Keratinocyte (primary cell): ENCODE measurements around the gene PRIMA1. TPM values are rescaled to one million over a fixed set of nuclear protein-coding genes. Genes with fewer than 3 reads are reported as not detected.

ENCODE experiments used
- DNase-seq: peaks from one replicate; pipeline ENCODE4 v3.0.0-alpha.2; 2011; ENCODE audit warnings: low read depth, missing footprints, low spot score
- FAIRE-seq: peaks from 2 replicates; lab custom pipeline; 2011; peaks lifted over from hg19 to GRCh38; lab: Jason Lieb, UNC
- H2AFZ ChIP-seq: 2 replicates; pipeline ENCODE4 v1.6.0; 2012; ENCODE audit warnings: low read length, control low read depth, inconsistent platforms; ENCODE audit not compliant: control insufficient read depth
- H3K27ac ChIP-seq: 2 replicates; pipeline ENCODE4 v1.5.1; 2011; ENCODE audit warnings: low read length; ENCODE audit not compliant: control insufficient read depth, insufficient read depth
- H3K27me3 ChIP-seq: 3 replicates; pipeline ENCODE4 v1.6.0; 2011; ENCODE audit warnings: low read length; ENCODE audit not compliant: control insufficient read depth, insufficient read depth; ENCODE audit errors: extremely low read depth
- H3K36me3 ChIP-seq, 2 experiments: 2 replicates in 1 of 2; 3 replicates in 1 of 2; pipeline ENCODE4 v1.5.1; 2011; ENCODE audit warnings: low read length in 2 of 2, mild to moderate bottlenecking in 1 of 2; ENCODE audit not compliant: control insufficient read depth in 2 of 2, insufficient read depth in 2 of 2; ENCODE audit errors: extremely low read depth in 1 of 2
- H3K4me1 ChIP-seq: 3 replicates; pipeline ENCODE4 v1.5.1; 2011; ENCODE audit warnings: low read length; ENCODE audit not compliant: control insufficient read depth, insufficient read depth; ENCODE audit errors: extremely low read depth
- H3K4me2 ChIP-seq: 3 replicates; pipeline ENCODE4 v1.6.0; 2011; ENCODE audit warnings: low read depth, low read length; ENCODE audit not compliant: control insufficient read depth, insufficient read depth; ENCODE audit errors: extremely low read depth
- H3K4me3 ChIP-seq, 3 experiments: fragments of 200-600 bp in 1 of 3; sonication (generic) in 1 of 3; 2 replicates in 2 of 3; 3 replicates in 1 of 3; pipeline ENCODE4 v1.5.1; 2011 to 2016; ENCODE audit warnings: low read length in 3 of 3, mild to moderate bottlenecking in 3 of 3, control low read depth in 2 of 3, inconsistent platforms in 1 of 3, low read depth in 1 of 3, mixed read lengths in 1 of 3, mixed run types in 1 of 3, moderate library complexity in 1 of 3; ENCODE audit not compliant: control insufficient read depth in 2 of 3, insufficient read depth in 2 of 3; ENCODE audit errors: extremely low read depth in 1 of 3
- H3K79me2 ChIP-seq: 2 replicates; pipeline ENCODE4 v1.6.0; 2012; ENCODE audit warnings: low read length; ENCODE audit not compliant: control insufficient read depth, insufficient read depth
- H3K9ac ChIP-seq: 3 replicates; pipeline ENCODE4 v1.6.0; 2011; ENCODE audit warnings: low read length; ENCODE audit not compliant: control insufficient read depth, insufficient read depth; ENCODE audit errors: extremely low read depth
- H3K9me1 ChIP-seq: 3 replicates; pipeline ENCODE4 v1.6.0; 2011; ENCODE audit warnings: low read length; ENCODE audit not compliant: control insufficient read depth, insufficient read depth; ENCODE audit errors: extremely low read depth
- H3K9me3 ChIP-seq: 2 replicates; pipeline ENCODE4 v1.5.1; 2012; ENCODE audit warnings: low read depth, low read length; ENCODE audit not compliant: control insufficient read depth
- H4K20me1 ChIP-seq: 3 replicates; pipeline ENCODE4 v1.6.0; 2011; ENCODE audit warnings: low read length; ENCODE audit not compliant: control insufficient read depth, insufficient read depth; ENCODE audit errors: extremely low read depth
- EZH2 ChIP-seq: IDR thresholded peaks from one replicate; pipeline ENCODE4 v1.6.1; 2012; ENCODE audit warnings: inconsistent platforms, mild to moderate bottlenecking, low read length, moderate library complexity
- dilution Hi-C: fragments of 300-500 bp; cut with MboI; formaldehyde crosslinking; loops from one replicate; pipeline ENCODE4 v1.7.0; 2020; ENCODE audit warnings: low sequenced_read_pairs; ENCODE audit not compliant: extremely low pct_ligation_motif_present
- polyA plus RNA-seq, 5 experiments: library from polyadenylated mRNA; depleted of rRNA in 3 of 5; stranded (reverse) in 3 of 5; stranded (forward) in 1 of 5; unstranded in 1 of 5; fragments of >200 nt; gene quantifications; 1 replicate in 1 of 5; 2 replicates in 3 of 5; 3 replicates in 1 of 5; pipeline versions ENCODE4 v1.2.1 to v1.2.3, GENCODE V29; 2011 to 2012; ENCODE audit warnings: missing spikeins in 2 of 5, low read depth in 1 of 5, low replicate concordance in 1 of 5
- TF ChIP-seq, protein P1 (sequence below), 3 experiments: IDR thresholded peaks in 1 of 3; conservative IDR thresholded peaks in 1 of 3; optimal IDR thresholded peaks in 1 of 3; 2 replicates in 2 of 3; 3 replicates in 1 of 3; pipeline versions ENCODE3 to v1.5.1; 2011; ENCODE audit warnings: low read length in 3 of 3, mild to moderate bottlenecking in 3 of 3, moderate library complexity in 2 of 3, control low read depth in 1 of 3, inconsistent platforms in 1 of 3; ENCODE audit not compliant: insufficient read depth in 2 of 3; ENCODE audit errors: extremely low read depth in 1 of 3

The PRIMA1 gene
- polyA plus RNA-seq, 1 donor (not counting 4 experiments of a cell fraction or from before 2014, with no cell fraction given), result not detected

DNA sequence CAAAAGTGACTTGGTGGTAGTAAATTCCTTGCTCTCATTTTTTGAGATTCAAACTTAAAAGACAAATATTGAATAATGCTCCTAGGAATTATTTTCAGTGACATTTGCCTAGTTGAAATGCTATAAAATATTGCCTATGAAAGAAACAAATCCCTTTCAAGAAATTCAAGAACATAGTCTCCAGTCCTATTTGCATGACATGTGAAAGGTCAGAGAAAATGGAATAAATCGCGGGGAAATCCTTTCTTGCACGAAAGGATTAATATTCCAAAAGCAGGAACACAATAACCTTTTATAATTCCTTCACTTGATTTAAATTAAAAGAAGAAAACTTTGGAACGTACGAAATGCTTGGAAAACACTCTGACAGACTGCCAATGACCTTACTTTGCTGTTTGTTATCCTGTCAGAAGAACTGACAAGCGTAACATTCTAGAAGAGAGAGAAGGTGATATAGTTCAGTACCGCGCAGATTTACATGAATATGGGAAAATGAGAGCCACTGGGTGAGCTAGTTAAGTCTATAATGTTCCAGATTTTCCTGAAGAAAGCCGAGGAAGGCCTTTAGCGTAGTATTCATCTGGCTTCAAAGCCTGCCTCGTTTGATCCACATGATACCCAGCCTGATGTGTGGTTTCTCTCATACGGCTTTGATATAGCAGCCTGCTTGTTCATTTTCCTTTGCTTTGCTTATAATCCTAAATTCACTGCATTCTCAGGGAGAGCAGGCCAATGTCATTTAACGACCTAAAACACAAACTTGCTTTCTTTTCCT is 103.0 kb downstream of the PRIMA1 start:
- H3K27ac ChIP-seq, result no peak overlapping the region
- H3K9me3 ChIP-seq, result no peaks in the 10 kb centered on the region
- no peak for FAIRE-seq
- no peak for DNase-seq
- no peaks in the 10 kb centered on the region for H3K79me2 ChIP-seq
- no peak overlapping the region for H3K4me2 ChIP-seq
- TF ChIP-seq EZH2, result no peak
- TF ChIP-seq, protein P1, sequence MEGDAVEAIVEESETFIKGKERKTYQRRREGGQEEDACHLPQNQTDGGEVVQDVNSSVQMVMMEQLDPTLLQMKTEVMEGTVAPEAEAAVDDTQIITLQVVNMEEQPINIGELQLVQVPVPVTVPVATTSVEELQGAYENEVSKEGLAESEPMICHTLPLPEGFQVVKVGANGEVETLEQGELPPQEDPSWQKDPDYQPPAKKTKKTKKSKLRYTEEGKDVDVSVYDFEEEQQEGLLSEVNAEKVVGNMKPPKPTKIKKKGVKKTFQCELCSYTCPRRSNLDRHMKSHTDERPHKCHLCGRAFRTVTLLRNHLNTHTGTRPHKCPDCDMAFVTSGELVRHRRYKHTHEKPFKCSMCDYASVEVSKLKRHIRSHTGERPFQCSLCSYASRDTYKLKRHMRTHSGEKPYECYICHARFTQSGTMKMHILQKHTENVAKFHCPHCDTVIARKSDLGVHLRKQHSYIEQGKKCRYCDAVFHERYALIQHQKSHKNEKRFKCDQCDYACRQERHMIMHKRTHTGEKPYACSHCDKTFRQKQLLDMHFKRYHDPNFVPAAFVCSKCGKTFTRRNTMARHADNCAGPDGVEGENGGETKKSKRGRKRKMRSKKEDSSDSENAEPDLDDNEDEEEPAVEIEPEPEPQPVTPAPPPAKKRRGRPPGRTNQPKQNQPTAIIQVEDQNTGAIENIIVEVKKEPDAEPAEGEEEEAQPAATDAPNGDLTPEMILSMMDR (optimal IDR thresholded peaks at IDR 0.05 in 1 of 3, IDR thresholded peaks at IDR 0.05 in 1 of 3, conservative IDR thresholded peaks at IDR 0.05 in 1 of 3; ENCODE audit: extremely low read depth in 1 of 3, insufficient read depth in 2 of 3, low read length in 3 of 3), result no peak
- dilution Hi-C loops, result no loop called here
- H3K4me3 ChIP-seq, result no peak overlapping the region
- H2AFZ ChIP-seq, result no peak overlapping the region
- H3K36me3 ChIP-seq, result no peaks in the 10 kb centered on the region
- peaks cover 5% of the 10 kb centered on the region for H3K27me3 ChIP-seq
- H3K9me1 ChIP-seq, result no peaks in the 10 kb centered on the region
- no peaks in the 10 kb centered on the region for H3K4me1 ChIP-seq
- no peak overlapping the region for H3K9ac ChIP-seq
- H4K20me1 ChIP-seq, result no peaks in the 10 kb centered on the region

DNA sequence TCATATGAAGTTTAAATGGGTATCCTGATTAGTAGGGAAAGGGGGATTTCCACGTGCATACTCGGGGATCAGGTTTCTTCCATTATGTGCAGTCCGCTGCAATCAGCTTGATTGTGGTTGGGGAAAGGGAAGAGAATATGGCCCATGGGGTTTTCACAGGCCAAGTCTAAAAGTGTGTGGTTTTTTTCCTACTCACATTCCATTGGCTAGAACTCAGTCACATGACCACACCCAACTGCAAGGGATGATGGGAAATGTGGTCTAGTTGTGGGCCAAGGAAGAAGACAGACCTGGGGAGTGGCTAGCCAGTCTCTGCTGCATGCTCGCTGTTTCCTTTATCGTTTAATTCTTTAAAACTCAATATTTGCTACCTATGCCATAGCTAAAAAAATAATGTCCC is 105.1 kb downstream of the PRIMA1 start:
- dilution Hi-C loops, result no loop called here
- Histone ChIP-seq H3K9me3 (no peaks in the 10 kb centered on the region), H3K9me1 (no peaks in the 10 kb centered on the region), H3K79me2 (no peaks in the 10 kb centered on the region), H3K4me2 (no peak overlapping the region), H3K27me3 (peaks cover 3% of the 10 kb centered on the region), H3K4me1 (no peaks in the 10 kb centered on the region), H2AFZ (no peak overlapping the region), H4K20me1 (no peaks in the 10 kb centered on the region), H3K36me3 (no peaks in the 10 kb centered on the region), H3K4me3 (no peak overlapping the region), H3K9ac (no peak overlapping the region), H3K27ac (no peak overlapping the region)
- no peak for FAIRE-seq
- no peak for TF ChIP-seq EZH2
- TF ChIP-seq, protein P1 (optimal IDR thresholded peaks at IDR 0.05 in 1 of 3, IDR thresholded peaks at IDR 0.05 in 1 of 3, conservative IDR thresholded peaks at IDR 0.05 in 1 of 3; ENCODE audit: extremely low read depth in 1 of 3, insufficient read depth in 2 of 3, low read length in 3 of 3), result no peak
- DNase-seq, result no peak
